H1 (cell line): ENCODE data around the gene ESYT1. TPM values are rescaled to one million over a fixed set of nuclear protein-coding genes. Genes with fewer than 3 reads are reported as not detected.

Source experiments
- CTCF ChIA-PET: fragments of 300-600 bp; sonication (Branson Sonifier 250); formaldehyde crosslinking; loops from one replicate; lab custom pipeline; 2021; ENCODE audit not compliant: partially characterized antibody; lab: Charles Lee
- POLR2A ChIA-PET: fragments of 300-600 bp; sonication (Branson Sonifier 250); formaldehyde crosslinking; loops from one replicate; lab custom pipeline; 2021; ENCODE audit warnings: inconsistent platforms; ENCODE audit not compliant: partially characterized antibody; lab: Charles Lee
- DNase-seq, 2 experiments: peaks; one replicate each; pipeline versions ENCODE4 v3.0.0 to v3.0.0-alpha.2; 2010 to 2022; ENCODE audit warnings: low spot score in 2 of 2, low read depth in 1 of 2, mixed read lengths in 1 of 2
- FAIRE-seq: peaks from 2 replicates; lab custom pipeline; 2011; peaks lifted over from hg19 to GRCh38; lab: Jason Lieb, UNC
- H2AFZ ChIP-seq: 2 replicates; pipeline ENCODE4 v1.8.1; 2012; ENCODE audit warnings: low read length, inconsistent platforms
- H2AK5ac ChIP-seq: 2 replicates; pipeline ENCODE4 v1.6.1; 2013; ENCODE audit warnings: low read depth, low read length
- H2BK120ac ChIP-seq: replicated peaks from 2 replicates; pipeline ENCODE3; 2013; ENCODE audit warnings: low read depth, low read length, inconsistent platforms
- H2BK12ac ChIP-seq: 2 replicates; pipeline ENCODE4 v1.6.1; 2013; ENCODE audit warnings: low read depth, low read length
- H2BK15ac ChIP-seq: 2 replicates; pipeline ENCODE4 v1.6.1; 2013; ENCODE audit warnings: low read length
- H2BK20ac ChIP-seq: 2 replicates; pipeline ENCODE4 v1.6.1; 2013; ENCODE audit warnings: low read length
- H2BK5ac ChIP-seq: 2 replicates; pipeline ENCODE4 v1.6.1; 2013; ENCODE audit warnings: low read depth, low read length
- H3K14ac ChIP-seq: 2 replicates; pipeline ENCODE4 v1.6.1; 2013; ENCODE audit warnings: inconsistent platforms; ENCODE audit not compliant: insufficient read length
- H3K18ac ChIP-seq: 2 replicates; pipeline ENCODE4 v1.6.1; 2013; ENCODE audit warnings: low read length; ENCODE audit errors: extremely low read depth
- H3K23ac ChIP-seq: 2 replicates; pipeline ENCODE4 v1.6.1; 2013; ENCODE audit warnings: inconsistent platforms; ENCODE audit not compliant: insufficient read length
- H3K23me2 ChIP-seq: 2 replicates; pipeline ENCODE4 v1.6.1; 2013; ENCODE audit warnings: low read depth, low read length
- H3K27ac ChIP-seq: 2 replicates; pipeline ENCODE4 v1.6.1; 2011; ENCODE audit warnings: low read depth, low read length, inconsistent platforms
- H3K27me3 ChIP-seq, 4 experiments: replicated peaks in 1 of 4; 1 replicate in 1 of 4; 2 replicates in 3 of 4; pipeline versions ENCODE4 v1.6.1 to v1.8.1; 2011 to 2013; ENCODE audit warnings: low read length in 3 of 4, mild to moderate bottlenecking in 3 of 4, inconsistent platforms in 2 of 4, mixed read lengths in 2 of 4, moderate library complexity in 1 of 4; ENCODE audit not compliant: control insufficient read depth in 3 of 4, insufficient read depth in 3 of 4; ENCODE audit errors: extremely low read depth in 1 of 4
- H3K36me3 ChIP-seq, 4 experiments: 2 replicates each; pipeline versions ENCODE4 v1.6.1 to v1.8.1; 2011 to 2013; ENCODE audit warnings: mild to moderate bottlenecking in 4 of 4, low read length in 3 of 4, moderate library complexity in 2 of 4, control low read depth in 1 of 4, inconsistent platforms in 1 of 4; ENCODE audit not compliant: insufficient read depth in 4 of 4, control insufficient read depth in 2 of 4
- H3K4ac ChIP-seq: replicated peaks from 2 replicates; pipeline ENCODE3; 2013; ENCODE audit warnings: low read length, low read depth, mixed read lengths, inconsistent platforms; ENCODE audit not compliant: insufficient read length
- H3K4me1 ChIP-seq, 4 experiments: replicated peaks in 1 of 4; 1 replicate in 1 of 4; 2 replicates in 3 of 4; pipeline versions ENCODE4 v1.6.1 to v1.8.1; 2011 to 2013; ENCODE audit warnings: low read length in 3 of 4, inconsistent platforms in 2 of 4, mixed read lengths in 1 of 4; ENCODE audit not compliant: insufficient read depth in 4 of 4, control insufficient read depth in 3 of 4
- H3K4me2 ChIP-seq, 2 experiments: 2 replicates each; pipeline versions ENCODE4 v1.6.1 to v1.8.1; 2011 to 2013; ENCODE audit warnings: low read depth in 2 of 2, low read length in 2 of 2, control low read depth in 1 of 2, inconsistent platforms in 1 of 2, mild to moderate bottlenecking in 1 of 2; ENCODE audit not compliant: insufficient read depth in 1 of 2
- H3K4me3 ChIP-seq, 4 experiments: fragments of 200-600, 300-600 bp in 1 of 4; sonication (generic), shearing (Covaris generic), sonication (Bioruptor Twin) in 1 of 4; 2 replicates each; pipeline versions ENCODE4 v1.5.1 to v1.8.1; 2011 to 2016; ENCODE audit warnings: low read length in 4 of 4, low read depth in 3 of 4, control low read depth in 2 of 4, inconsistent platforms in 2 of 4, mild to moderate bottlenecking in 2 of 4, mixed read lengths in 1 of 4, moderate library complexity in 1 of 4; ENCODE audit not compliant: insufficient read depth in 2 of 4; ENCODE audit errors: extremely low read depth in 1 of 4
- H3K56ac ChIP-seq: replicated peaks from 2 replicates; pipeline ENCODE3; 2013; ENCODE audit warnings: low read depth, mild to moderate bottlenecking, mixed read lengths, low read length, inconsistent platforms; ENCODE audit not compliant: insufficient read length
- H3K79me1 ChIP-seq: 2 replicates; pipeline ENCODE4 v1.6.1; 2013; ENCODE audit warnings: low read depth, low read length, control low read depth
- H3K79me2 ChIP-seq, 2 experiments: 2 replicates each; pipeline versions ENCODE4 v1.6.1 to v1.8.1; 2012 to 2013; ENCODE audit warnings: low read length in 2 of 2, mild to moderate bottlenecking in 2 of 2, inconsistent platforms in 1 of 2; ENCODE audit not compliant: insufficient read depth in 2 of 2, control insufficient read depth in 1 of 2
- H3K9ac ChIP-seq, 4 experiments: replicated peaks in 1 of 4; 1 replicate in 1 of 4; 2 replicates in 3 of 4; pipeline versions ENCODE4 v1.6.1 to v1.8.1; 2011 to 2013; ENCODE audit warnings: low read depth in 3 of 4, low read length in 3 of 4, control low read depth in 2 of 4, mild to moderate bottlenecking in 2 of 4, moderate library complexity in 2 of 4, inconsistent platforms in 1 of 4; ENCODE audit errors: extremely low read depth in 1 of 4
- H3K9me3 ChIP-seq, 2 experiments: 2 replicates each; pipeline versions ENCODE4 v1.6.1 to v1.8.1; 2012 to 2013; ENCODE audit warnings: mild to moderate bottlenecking in 2 of 2, moderate library complexity in 2 of 2, control low read depth in 1 of 2, inconsistent platforms in 1 of 2, low read depth in 1 of 2, low read length in 1 of 2, mixed read lengths in 1 of 2; ENCODE audit not compliant: insufficient read depth in 2 of 2
- H4K20me1 ChIP-seq, 2 experiments: replicated peaks in 1 of 2; 2 replicates each; pipeline versions ENCODE3 to v1.8.1; 2011 to 2013; ENCODE audit warnings: inconsistent platforms in 2 of 2, low read length in 2 of 2, mild to moderate bottlenecking in 1 of 2; ENCODE audit not compliant: insufficient read depth in 2 of 2, control insufficient read depth in 1 of 2
- H4K5ac ChIP-seq: 2 replicates; pipeline ENCODE4 v1.6.1; 2013; ENCODE audit warnings: low read length, low read depth, mixed read lengths, inconsistent platforms; ENCODE audit not compliant: insufficient read length
- H4K8ac ChIP-seq: 2 replicates; pipeline ENCODE4 v1.8.0; 2013; ENCODE audit warnings: mild to moderate bottlenecking, moderate library complexity, low read length, inconsistent platforms; ENCODE audit not compliant: insufficient read depth; ENCODE audit errors: extremely low read depth
- H4K91ac ChIP-seq: replicated peaks from 2 replicates; pipeline ENCODE3; 2013; ENCODE audit warnings: low read length, mixed read lengths, inconsistent platforms; ENCODE audit not compliant: insufficient read length
- CBX5 ChIP-seq: fragments of 300-800, 300-1000 bp; sonication (generic); IDR thresholded peaks from 2 replicates; pipeline ENCODE4 v1.7.1; 2016; ENCODE audit warnings: antibody characterized with exemption, low read length, low read depth
- CREB1 ChIP-seq: IDR thresholded peaks from 2 replicates; pipeline ENCODE4 v1.6.1; 2012; ENCODE audit warnings: inconsistent platforms
- EP300 ChIP-seq, 2 experiments: IDR thresholded peaks; 1 replicate in 1 of 2; 2 replicates in 1 of 2; pipeline ENCODE4 v1.6.1; 2011 to 2012; ENCODE audit warnings: low read depth in 2 of 2, low read length in 2 of 2, mild to moderate bottlenecking in 2 of 2, borderline replicate concordance in 1 of 2, inconsistent platforms in 1 of 2, moderate library complexity in 1 of 2
- NANOG ChIP-seq: IDR thresholded peaks from 2 replicates; pipeline ENCODE4 v1.6.1; 2011; ENCODE audit warnings: low read length, low read depth, mild to moderate bottlenecking, inconsistent platforms; ENCODE audit not compliant: insufficient read depth, poor library complexity, severe bottlenecking
- RXRA ChIP-seq: IDR thresholded peaks from 2 replicates; pipeline ENCODE4 v1.6.1; 2011; ENCODE audit warnings: low read depth, mild to moderate bottlenecking, low read length, moderate library complexity; ENCODE audit not compliant: insufficient read depth
- SIN3A ChIP-seq, 2 experiments: IDR thresholded peaks in 1 of 2; conservative IDR thresholded peaks in 1 of 2; 2 replicates each; pipeline ENCODE4 v1.6.1; 2011 to 2012; ENCODE audit warnings: low read length in 2 of 2, improper control_type of control experiment in 1 of 2, low read depth in 1 of 2, mild to moderate bottlenecking in 1 of 2
- TBP ChIP-seq: IDR thresholded peaks from 2 replicates; pipeline ENCODE4 v1.6.1; 2011; ENCODE audit warnings: low read depth, low read length, improper control_type of control experiment
- WGBS, 2 experiments: shearing (Covaris generic) in 1 of 2; methylation state at CpG; one replicate each; pipeline versions ENCODE4 v1.1.6 to v1.1.7; 2013 to 2015; ENCODE audit warnings: low lambda C conversion rate in 2 of 2, mixed read lengths in 2 of 2, inconsistent platforms in 1 of 2, low coverage in 1 of 2, missing lambda C conversion rate in 1 of 2; ENCODE audit not compliant: insufficient replicate concordance in 2 of 2, insufficient coverage in 1 of 2, insufficient read length in 1 of 2; ENCODE audit errors: extremely low coverage in 1 of 2, missing lambda C conversion rate in 1 of 2; 5-methylcytosine and 5-hydroxymethylcytosine counted together
- polyA plus RNA-seq, 7 experiments: library from polyadenylated mRNA; depleted of rRNA in 3 of 7; stranded (reverse) in 5 of 7; unstranded in 2 of 7; fragments of >200 nt in 5 of 7; fragments of 200-250 nt in 2 of 7; gene quantifications; 1 replicate in 5 of 7; 2 replicates in 1 of 7; 4 replicates in 1 of 7; pipeline versions ENCODE4 v1.2.1 to v1.2.3, GENCODE V29; 2011 to 2013; ENCODE audit warnings: missing spikeins in 2 of 7, mixed read lengths in 2 of 7
- total RNA-seq: library from RNA; stranded (reverse); fragmentation: NEBNext Ultra II Directional; extraction: Animal tissue kit (Norgen Biotek cat#: 25700); gene quantifications from 2 replicates; pipeline ENCODE4 v1.2.1, GENCODE V29; 2021

The ESYT1 gene
- total and polyA plus RNA-seq, 2 of the 8 experiments (the other 6 are each of a cell fraction or from before 2014, with no cell fraction given): 86.9 to 165 TPM

DNA sequence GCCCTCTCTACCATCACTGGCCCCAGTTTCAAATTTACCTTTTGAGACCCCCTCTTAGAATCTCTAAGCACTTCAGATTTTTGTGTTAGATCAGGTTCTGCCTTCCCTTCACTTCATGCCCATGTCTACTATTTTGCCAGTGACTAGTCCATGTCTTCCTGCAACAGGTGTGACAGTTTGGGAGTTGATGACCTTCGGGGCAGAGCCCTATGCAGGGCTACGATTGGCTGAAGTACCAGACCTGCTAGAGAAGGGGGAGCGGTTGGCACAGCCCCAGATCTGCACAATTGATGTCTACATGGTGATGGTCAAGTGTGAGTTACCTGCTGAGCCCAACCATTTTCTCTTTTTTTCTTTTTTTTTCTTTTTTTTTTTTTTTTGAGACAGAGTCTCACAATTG, 29.5 kb upstream of the ESYT1 start:
- Histone ChIP-seq H3K36me3 (peaks cover 23 to 74% (median 65%) of the 10 kb centered on the region in 4 experiments), H2BK5ac (no peak overlapping the region), H3K4me3 (no peak overlapping the region), H3K18ac (no peak overlapping the region), H3K27me3 (no peaks in the 10 kb centered on the region), H3K14ac (no peak overlapping the region), H2BK15ac (no peak overlapping the region), H3K4ac (no peak overlapping the region), H2AFZ (no peak overlapping the region), H4K5ac (no peak overlapping the region), H4K91ac (no peak overlapping the region), H4K8ac (no peak overlapping the region), H3K4me2 (no peak overlapping the region), H3K56ac (no peak overlapping the region), H3K27ac (no peak overlapping the region), H2BK20ac (no peak overlapping the region), H2AK5ac (no peak overlapping the region), H3K23me2 (no peaks in the 10 kb centered on the region), H3K79me2 (no peaks in the 10 kb centered on the region), H3K9me3 (no peaks in the 10 kb centered on the region), H3K9ac (no peak overlapping the region), H2BK120ac (no peak overlapping the region), H3K79me1 (no peaks in the 10 kb centered on the region), H2BK12ac (no peak overlapping the region), H4K20me1 (peaks cover 0 to 1% of the 10 kb centered on the region in 2 experiments), H3K4me1 (no peaks in the 10 kb centered on the region), H3K23ac (no peak overlapping the region)
- TF ChIP-seq CREB1 (no peak), TBP (no peak), CBX5 (no peak), RXRA (no peak), EP300 (IDR thresholded peaks at IDR 0.05; ENCODE audit: borderline replicate concordance in 1 of 2, low read depth in 2 of 2, low read length in 2 of 2) (no peak), SIN3A (conservative IDR thresholded peaks at IDR 0.05 in 1 of 2, IDR thresholded peaks at IDR 0.05 in 1 of 2; ENCODE audit: low read depth in 1 of 2, low read length in 2 of 2) (no peak), NANOG (no peak)
- no peak for FAIRE-seq
- WGBS, 2 experiments: 95% methylated on average over 3 of the region's 3 CpGs; no CpG with 5 or more reads in 1 of the 2 experiments
- ChIA-PET CTCF (interaction anchor here (1.6 kb wide), 1 partner anchor 17 kb away, joined by 4 read pairs; no protein-coding TSS in a partner anchor), POLR2A (interaction anchor here (0.9 to 1.5 kb wide), 4 partner anchors 11 to 121 kb away, joined by 3 to 5 read pairs (median 3); partner anchors contain the start of gene MYL6)
- no peak for DNase-seq
